GM23338 (cell line): ENCODE results near the gene BMPR1B. TPM values are rescaled to one million over a fixed set of nuclear protein-coding genes. Genes with fewer than 3 reads are reported as not detected.

ENCODE experiments used
- ATAC-seq: fragments of 200-7000 bp; cut with Tn5 transposase; 3 replicates; pipeline ENCODE4 v1.9.1; 2020
- DNase-seq: peaks from one replicate; pipeline ENCODE4 v3.0.0-alpha.2; 2015; ENCODE audit warnings: low spot score
- H2AFZ ChIP-seq: fragments of 200-600 bp; sonication (generic); 2 replicates; pipeline ENCODE4 v1.8.0; 2016; ENCODE audit warnings: antibody characterized with exemption, mild to moderate bottlenecking, moderate library complexity
- H3F3A ChIP-seq: fragments of 200-600 bp; sonication (generic); replicated peaks from 2 replicates; pipeline ENCODE4 v1.8.0; 2017; ENCODE audit warnings: antibody characterized with exemption, mixed run types, low read depth
- H3K27ac ChIP-seq: fragments of 200-600 bp; sonication (generic); 2 replicates; pipeline ENCODE4 v1.6.1; 2016; ENCODE audit warnings: low read depth
- H3K27me3 ChIP-seq: fragments of 200-600 bp; sonication (generic); 2 replicates; pipeline ENCODE4 v1.8.0; 2016; ENCODE audit warnings: mild to moderate bottlenecking, mixed run types, moderate library complexity; ENCODE audit not compliant: insufficient read depth
- H3K36me3 ChIP-seq: fragments of 200-600 bp; sonication (generic); 2 replicates; pipeline ENCODE4 v1.8.0; 2016; ENCODE audit warnings: mild to moderate bottlenecking; ENCODE audit not compliant: insufficient read depth
- H3K4me1 ChIP-seq: fragments of 200-600 bp; sonication (generic); 2 replicates; pipeline ENCODE4 v1.8.0; 2016; ENCODE audit warnings: mild to moderate bottlenecking, moderate library complexity; ENCODE audit not compliant: insufficient read depth
- H3K4me2 ChIP-seq: fragments of 200-600 bp; sonication (generic); 2 replicates; pipeline ENCODE4 v1.7.1; 2017; ENCODE audit warnings: mixed run types
- H3K4me3 ChIP-seq: fragments of 200-600 bp; sonication (generic); 2 replicates; pipeline ENCODE4 v1.6.1; 2016; ENCODE audit warnings: mixed run types
- H3K79me2 ChIP-seq: fragments of 200-600 bp; sonication (generic); replicated peaks from 2 replicates; pipeline ENCODE4 v1.8.0; 2017; ENCODE audit warnings: mild to moderate bottlenecking; ENCODE audit not compliant: insufficient read depth
- H3K9me2 ChIP-seq: fragments of 200-600 bp; sonication (generic); 2 replicates; pipeline ENCODE4 v1.8.0; 2017; ENCODE audit not compliant: insufficient read depth
- H4K20me1 ChIP-seq: fragments of 200-600 bp; sonication (generic); replicated peaks from 2 replicates; pipeline ENCODE4 v1.8.0; 2017; ENCODE audit warnings: mild to moderate bottlenecking; ENCODE audit not compliant: insufficient read depth
- H3K27ac Mint-ChIP-seq: 2 replicates; pipeline ENCODE4 v1.8.0; 2020; ENCODE audit warnings: inconsistent platforms, mild to moderate bottlenecking, moderate library complexity, mixed read lengths
- H3K27me3 Mint-ChIP-seq: 3 replicates; pipeline ENCODE4 v1.8.0; 2022; ENCODE audit warnings: low read depth, mild to moderate bottlenecking, moderate library complexity, mixed read lengths, inconsistent platforms; ENCODE audit not compliant: insufficient read depth, poor library complexity
- H3K36me3 Mint-ChIP-seq: 3 replicates; pipeline ENCODE4 v1.8.0; 2021; ENCODE audit warnings: low read depth, mild to moderate bottlenecking, inconsistent platforms, moderate library complexity, mixed read lengths
- H3K4me1 Mint-ChIP-seq: 3 replicates; pipeline ENCODE4 v1.8.0; 2020; ENCODE audit warnings: mild to moderate bottlenecking, inconsistent platforms, mixed read lengths
- H3K4me3 Mint-ChIP-seq: 3 replicates; pipeline ENCODE4 v1.8.0; 2021; ENCODE audit warnings: moderate library complexity, mild to moderate bottlenecking, inconsistent platforms, mixed read lengths
- H3K9me3 Mint-ChIP-seq: 3 replicates; pipeline ENCODE4 v1.8.0; 2020; ENCODE audit warnings: moderate library complexity, mild to moderate bottlenecking, inconsistent platforms, mixed read lengths
- CREB1 ChIP-seq: fragments of 250-450 bp; sonication (Bioruptor Pico); IDR thresholded peaks from 2 replicates; pipeline ENCODE4 v1.5.0; 2020; ENCODE audit warnings: low read depth, mild to moderate bottlenecking, moderate library complexity
- CTCF ChIP-seq, 2 experiments: fragments of 200-600 bp in 1 of 2; sonication (generic) in 1 of 2; conservative IDR thresholded peaks; 2 replicates each; pipeline versions ENCODE4 v1.5.1 to v1.6.1; 2016 to 2017; ENCODE audit warnings: antibody characterized with exemption in 2 of 2, low read depth in 2 of 2, mild to moderate bottlenecking in 2 of 2, moderate library complexity in 1 of 2
- ETS1 ChIP-seq: IDR thresholded peaks from 2 replicates; pipeline ENCODE4 v1.6.1; 2016; ENCODE audit warnings: antibody characterized with exemption
- EZH2 ChIP-seq: fragments of 200-600 bp; sonication (generic); IDR thresholded peaks from one replicate; pipeline ENCODE4 v1.8.0; 2017; ENCODE audit warnings: antibody characterized with exemption, mild to moderate bottlenecking, low read depth; ENCODE audit not compliant: unreplicated experiment
- EZH2phosphoT487 ChIP-seq: fragments of 200-600 bp; sonication (generic); IDR thresholded peaks from one replicate; pipeline ENCODE4 v1.8.1; 2018; ENCODE audit warnings: antibody characterized with exemption; ENCODE audit not compliant: unreplicated experiment
- JUNB ChIP-seq: IDR thresholded peaks from one replicate; pipeline ENCODE4 v1.6.1; 2016; ENCODE audit warnings: antibody characterized with exemption; ENCODE audit not compliant: unreplicated experiment
- NANOG ChIP-seq: IDR thresholded peaks from 2 replicates; pipeline ENCODE4 v1.6.1; 2016; ENCODE audit warnings: antibody characterized with exemption, borderline replicate concordance
- POLR2AphosphoS5 ChIP-seq: IDR thresholded peaks from 2 replicates; pipeline ENCODE4 v1.6.1; 2016; ENCODE audit warnings: antibody characterized with exemption, low read depth
- REST ChIP-seq: IDR thresholded peaks from one replicate; pipeline ENCODE4 v1.6.1; 2018; ENCODE audit warnings: antibody characterized with exemption; ENCODE audit not compliant: unreplicated experiment
- STAT1 ChIP-seq: IDR thresholded peaks from one replicate; pipeline ENCODE4 v1.6.1; 2016; ENCODE audit warnings: antibody characterized with exemption; ENCODE audit not compliant: unreplicated experiment
- ZNF114 ChIP-seq: fragments of 250-450 bp; sonication (Bioruptor Pico); IDR thresholded peaks from 2 replicates; pipeline ENCODE4 v1.5.0; 2020; ENCODE audit warnings: mild to moderate bottlenecking, moderate library complexity
- ZNF331 ChIP-seq: fragments of 250-450 bp; sonication (Bioruptor Pico); IDR thresholded peaks from 2 replicates; pipeline ENCODE4 v1.5.0; 2020; ENCODE audit warnings: low read depth, mild to moderate bottlenecking, moderate library complexity
- ZNF462 ChIP-seq: fragments of 250-450 bp; sonication (Bioruptor Pico); IDR thresholded peaks from 2 replicates; pipeline ENCODE4 v1.5.0; 2020; ENCODE audit warnings: mild to moderate bottlenecking, moderate library complexity
- polyA plus RNA-seq: library from polyadenylated mRNA; unstranded; fragments of >200 nt; fragmentation: Nextera tagmentation; extraction: Ambion mirVana; gene quantifications from 2 replicates; pipeline ENCODE4 v1.2.1, GENCODE V29; 2016
- total RNA-seq: library from RNA; depleted of rRNA; stranded (reverse); fragments of >200 nt; shearing (Covaris generic); gene quantifications from 2 replicates; pipeline ENCODE4 v1.2.3, GENCODE V29; 2014

The BMPR1B gene
- total and polyA plus RNA-seq, 2 experiments from 2014 or later, result 0.48 to 1.0 TPM

- no peaks in the 10 kb centered on the region for H3K36me3 ChIP-seq
- Mint-ChIP-seq H3K4me1 (peaks cover 7% of the 10 kb centered on the region; the same call in 2 of the 3 replicates), H3K9me3 (no peaks in the 10 kb centered on the region), H3K27me3 (no peaks in the 10 kb centered on the region), H3K27ac (no peak overlapping the region), H3K4me3 (no peak overlapping the region), H3K36me3 (no peaks in the 10 kb centered on the region)
- H3K27me3 ChIP-seq, result no peaks in the 10 kb centered on the region
- no peaks in the 10 kb centered on the region for H3F3A ChIP-seq
- DNase-seq, result no peak
- H3K27ac ChIP-seq, result no peak overlapping the region
- no peak overlapping the region for H3K4me3 ChIP-seq
- H3K9me2 ChIP-seq, result no peaks in the 10 kb centered on the region
- H3K4me1 ChIP-seq, result no peaks in the 10 kb centered on the region
- TF ChIP-seq CREB1, result no peak
- TF ChIP-seq ZNF331, result no peak
- TF ChIP-seq STAT1, result no peak
- no peak for TF ChIP-seq ZNF114
- no peak for TF ChIP-seq REST
- TF ChIP-seq POLR2AphosphoS5, result no peak
- no peak for TF ChIP-seq ETS1
- TF ChIP-seq JUNB, result no peak
- TF ChIP-seq EZH2, result no peak
- TF ChIP-seq ZNF462 (CRISPR knock-in tag), result no peak
- TF ChIP-seq EZH2phosphoT487, result no peak
- TF ChIP-seq CTCF (conservative IDR thresholded peaks at IDR 0.05; ENCODE audit: low read depth in 2 of 2), result no peak
- TF ChIP-seq NANOG, result no peak
- no peaks in the 10 kb centered on the region for H3K79me2 ChIP-seq
- H4K20me1 ChIP-seq, result no peaks in the 10 kb centered on the region
- no peak overlapping the region for H3K4me2 ChIP-seq
- no peak for ATAC-seq
- no peak overlapping the region for H2AFZ ChIP-seq
These were observed 348.2 kb downstream of the BMPR1B start for GRCh38 chr4:95105983-95106382.
